KMS-11 (cell line): ENCODE measurements around the gene COL13A1.

Experiments
- H2AFZ ChIP-seq: fragments of 200-600 bp; sonication (generic); 2 replicates; pipeline ENCODE4 v1.6.1; 2016; ENCODE audit warnings: antibody characterized with exemption, mixed run types, low read depth
- H3K27ac ChIP-seq: fragments of 200-600 bp; sonication (generic); 2 replicates; pipeline ENCODE4 v1.6.1; 2016; ENCODE audit warnings: mild to moderate bottlenecking, mixed run types
- H3K27me3 ChIP-seq: fragments of 200-600 bp; sonication (generic); 2 replicates; pipeline ENCODE4 v1.6.1; 2017; ENCODE audit warnings: mild to moderate bottlenecking, low read depth, mixed run types, moderate library complexity; ENCODE audit not compliant: insufficient read depth
- H3K36me3 ChIP-seq: fragments of 200-600 bp; sonication (generic); 2 replicates; pipeline ENCODE4 v1.6.1; 2017; ENCODE audit warnings: mild to moderate bottlenecking, mixed run types; ENCODE audit not compliant: insufficient read depth
- H3K4me1 ChIP-seq: fragments of 200-600 bp; sonication (generic); 2 replicates; pipeline ENCODE4 v1.6.1; 2016; ENCODE audit warnings: mild to moderate bottlenecking, low read depth, mixed run types; ENCODE audit not compliant: poor library complexity, severe bottlenecking
- H3K4me2 ChIP-seq: fragments of 200-600 bp; sonication (generic); 2 replicates; pipeline ENCODE4 v1.7.0; 2016; ENCODE audit warnings: mild to moderate bottlenecking, mixed run types
- H3K4me3 ChIP-seq: fragments of 200-600 bp; sonication (generic); IDR thresholded peaks from 2 replicates; pipeline ENCODE4 v1.6.1; 2017; ENCODE audit warnings: low read depth, low read length, mixed read lengths; ENCODE audit not compliant: insufficient read depth
- H3K79me2 ChIP-seq: fragments of 200-600 bp; sonication (generic); 2 replicates; pipeline ENCODE4 v1.6.1; 2016; ENCODE audit warnings: low read depth, mixed run types; ENCODE audit not compliant: insufficient read depth
- H3K9ac ChIP-seq: fragments of 200-600 bp; sonication (generic); 2 replicates; pipeline ENCODE4 v1.6.1; 2016; ENCODE audit warnings: mild to moderate bottlenecking, mixed run types
- H4K20me1 ChIP-seq: fragments of 200-600 bp; sonication (generic); 2 replicates; pipeline ENCODE4 v1.6.1; 2016; ENCODE audit warnings: mild to moderate bottlenecking, mixed run types; ENCODE audit not compliant: insufficient read depth
- CTCF ChIP-seq: fragments of 200-600 bp; sonication (generic); conservative IDR thresholded peaks from 2 replicates; pipeline ENCODE4 v1.6.1; 2017; ENCODE audit warnings: low read depth, mild to moderate bottlenecking, antibody characterized with exemption, low read length, moderate library complexity, mixed read lengths

The COL13A1 gene

DNA sequence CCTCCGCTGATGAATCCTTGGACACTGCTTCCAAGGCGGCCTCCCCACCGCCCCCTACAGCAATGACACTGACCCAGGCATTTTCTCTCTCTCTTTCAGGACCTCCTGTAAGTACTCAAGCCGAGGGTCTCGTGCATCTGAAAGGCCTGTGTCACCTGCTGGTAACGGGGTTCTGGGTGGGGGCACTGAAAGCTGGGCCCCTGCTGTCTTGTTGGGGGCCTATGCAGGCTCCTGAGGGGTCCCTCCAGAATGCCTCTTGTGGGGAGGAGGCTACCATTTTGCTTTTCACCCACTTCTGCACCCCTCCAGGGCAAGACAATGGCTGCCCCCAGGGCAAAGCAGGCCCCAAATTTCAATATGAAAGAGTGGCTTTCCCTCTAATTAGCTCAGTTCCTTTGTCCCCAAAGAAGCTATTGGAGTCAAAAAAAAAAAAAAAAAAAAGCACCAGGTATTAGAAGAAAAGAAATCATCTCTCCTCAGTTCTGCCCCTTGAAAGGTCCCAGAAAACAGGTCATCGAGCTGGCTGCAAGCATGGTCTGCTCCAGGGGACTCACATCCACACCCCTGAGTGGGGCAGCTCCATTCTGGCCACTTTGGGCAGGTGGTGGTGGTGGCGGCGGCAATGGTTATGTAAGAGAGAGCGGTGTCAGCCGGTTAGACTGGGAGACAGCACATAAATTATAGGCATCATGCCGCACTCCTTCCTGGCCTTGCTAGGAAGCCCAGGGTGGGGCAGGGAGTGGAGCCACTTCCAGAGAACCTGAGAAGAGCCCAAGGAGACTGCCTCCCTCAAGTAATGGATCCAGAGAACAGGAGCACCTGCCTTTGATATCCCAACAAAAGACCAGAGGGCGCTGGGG is 66.2 kb downstream of the COL13A1 start:
- Histone ChIP-seq H3K4me1 (no peaks in the 10 kb centered on the region), H4K20me1 (no peaks in the 10 kb centered on the region), H3K4me2 (no peak overlapping the region), H3K27me3 (peaks cover 59% of the 10 kb centered on the region), H3K9ac (no peak overlapping the region), H3K4me3 (no peak overlapping the region), H3K36me3 (no peaks in the 10 kb centered on the region), H2AFZ (no peak overlapping the region), H3K27ac (no peak overlapping the region), H3K79me2 (no peaks in the 10 kb centered on the region)
- no peak for TF ChIP-seq CTCF

DNA sequence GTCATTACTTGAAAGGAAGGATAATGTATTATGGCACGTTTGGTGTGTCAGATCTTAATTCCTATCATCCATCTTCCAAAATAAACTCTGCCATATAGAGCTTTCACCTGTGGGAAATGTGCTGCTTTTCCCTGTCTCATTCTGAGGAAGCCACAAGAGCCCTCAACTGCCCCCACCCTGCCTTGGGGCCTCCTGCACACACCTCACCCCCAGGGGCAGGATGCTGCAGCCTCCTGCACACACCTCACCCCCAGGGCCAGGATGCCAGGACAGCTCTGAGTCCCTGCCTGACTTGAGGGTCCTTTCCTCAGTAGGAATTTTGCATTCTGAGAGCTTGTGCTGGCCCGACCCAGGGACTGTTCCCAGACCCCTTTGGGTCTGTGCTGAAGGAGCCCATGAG is 67.1 kb downstream of the COL13A1 start:
- Histone ChIP-seq H4K20me1 (no peaks in the 10 kb centered on the region), H2AFZ (no peak overlapping the region), H3K4me1 (no peaks in the 10 kb centered on the region), H3K27me3 (peaks cover 62% of the 10 kb centered on the region), H3K36me3 (no peaks in the 10 kb centered on the region), H3K4me2 (no peak overlapping the region), H3K4me3 (no peak overlapping the region), H3K79me2 (no peaks in the 10 kb centered on the region), H3K27ac (no peak overlapping the region), H3K9ac (no peak overlapping the region)
- no peak for TF ChIP-seq CTCF

DNA sequence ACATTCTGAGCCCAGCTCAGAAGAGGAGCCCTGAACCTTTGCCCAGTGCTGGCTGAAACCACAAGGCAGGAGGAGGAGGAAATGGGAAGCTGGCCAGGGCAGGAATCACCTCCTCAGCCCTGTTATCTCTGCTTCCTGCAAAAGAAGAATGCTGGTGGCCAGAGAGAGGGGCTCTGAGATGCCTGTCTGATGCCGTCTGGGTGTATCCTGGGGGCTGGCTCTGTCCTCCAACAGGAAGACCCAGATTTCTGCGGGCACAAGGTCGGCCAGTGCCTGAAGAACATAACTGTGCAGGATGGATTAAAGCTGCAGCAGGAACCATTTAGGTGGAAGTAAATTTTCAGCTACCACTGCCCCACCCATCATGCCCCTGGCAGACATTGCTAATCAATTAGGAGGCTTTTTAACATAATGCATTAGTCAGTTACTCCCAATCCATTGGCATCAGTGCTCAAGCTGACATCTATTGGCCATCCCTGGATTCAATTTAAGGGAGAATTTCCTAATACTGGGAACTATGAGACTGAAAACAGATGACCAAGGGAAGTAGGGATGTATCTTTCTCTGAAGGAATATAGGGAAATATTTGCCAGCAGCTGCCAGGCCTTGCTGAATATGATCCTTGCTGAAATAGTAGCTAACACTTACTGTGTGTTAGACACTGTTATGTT is 67.7 kb downstream of the COL13A1 start:
- TF ChIP-seq CTCF: no peak
- H3K27ac ChIP-seq: no peak overlapping the region
- no peak overlapping the region for H2AFZ ChIP-seq
- H3K4me1 ChIP-seq: no peaks in the 10 kb centered on the region
- peaks cover 62% of the 10 kb centered on the region for H3K27me3 ChIP-seq
- no peak overlapping the region for H3K4me2 ChIP-seq
- no peaks in the 10 kb centered on the region for H4K20me1 ChIP-seq
- H3K36me3 ChIP-seq: no peaks in the 10 kb centered on the region
- H3K79me2 ChIP-seq: no peaks in the 10 kb centered on the region
- no peak overlapping the region for H3K9ac ChIP-seq
- H3K4me3 ChIP-seq: no peak overlapping the region

GRCh38 chr10:69870591-69870990 is 68.9 kb downstream of the COL13A1 start:
- H3K79me2 ChIP-seq: no peaks in the 10 kb centered on the region
- TF ChIP-seq CTCF: no peak
- no peak overlapping the region for H3K27ac ChIP-seq
- H3K9ac ChIP-seq: no peak overlapping the region
- no peaks in the 10 kb centered on the region for H4K20me1 ChIP-seq
- no peak overlapping the region for H3K4me3 ChIP-seq
- no peaks in the 10 kb centered on the region for H3K4me1 ChIP-seq
- peaks cover 54% of the 10 kb centered on the region for H3K27me3 ChIP-seq
- H2AFZ ChIP-seq: no peak overlapping the region
- no peaks in the 10 kb centered on the region for H3K36me3 ChIP-seq
- no peak overlapping the region for H3K4me2 ChIP-seq
